Thoracic aorta (tissue), 2 donors: Measurements from ENCODE around the gene C1QL2. TPM values are rescaled to one million over a fixed set of nuclear protein-coding genes. Genes with fewer than 3 reads are reported as not detected.

Source experiments
- ATAC-seq: fragments of 150-250 bp; one replicate; pipeline ENCODE4 v1.8.0; 2017; ENCODE audit warnings: low read depth; ENCODE audit not compliant: insufficient number of reproducible peaks, low FRiP score
- DNase-seq: peaks from one replicate; pipeline ENCODE4 v3.0.0-alpha.2; 2020; ENCODE audit warnings: low spot score
- H3K27ac ChIP-seq, 2 donors: fragments of 200-600 bp; sonication (generic); 1 replicate in 1 of 2; 2 replicates in 1 of 2; pipeline ENCODE4 v1.5.1; 2016; ENCODE audit warnings: mild to moderate bottlenecking in 2 of 2, moderate library complexity in 2 of 2
- H3K27me3 ChIP-seq: fragments of 200-600 bp; sonication (generic); replicated peaks from 2 replicates; pipeline ENCODE4 v1.6.0; 2016; ENCODE audit warnings: mild to moderate bottlenecking; ENCODE audit not compliant: insufficient read depth
- H3K36me3 ChIP-seq: fragments of 200-600 bp; sonication (generic); one replicate; pipeline ENCODE4 v1.5.1; 2016
- H3K4me1 ChIP-seq, 2 donors: fragments of 200-600 bp; sonication (generic); 1 replicate in 1 of 2; 2 replicates in 1 of 2; pipeline versions ENCODE4 v1.5.1 to v1.6.0; 2016; ENCODE audit warnings: low read depth in 2 of 2, mild to moderate bottlenecking in 1 of 2; ENCODE audit not compliant: control insufficient read depth in 1 of 2
- H3K4me3 ChIP-seq: fragments of 200-600 bp; sonication (generic); 2 replicates; pipeline ENCODE4 v1.5.1; 2016; ENCODE audit warnings: mild to moderate bottlenecking
- H3K9me3 ChIP-seq: fragments of 200-600 bp; sonication (generic); 2 replicates; pipeline ENCODE4 v1.5.1; 2016
- total RNA-seq, 2 donors: library from RNA; depleted of rRNA; stranded (reverse); fragments of >200 nt; gene quantifications; one replicate each; pipeline versions ENCODE4 v1.1.0 to v1.2.3, GENCODE V29; 2016
- TF ChIP-seq, protein P1 (sequence below): fragments of 200-600 bp; sonication (generic); IDR thresholded peaks from one replicate; pipeline ENCODE4 v1.5.1; 2019; ENCODE audit warnings: antibody characterized with exemption

Gene C1QL2
- total RNA-seq, 2 donors from 2014 or later, result not detected

GRCh38 chr2:119179991-119180390 lies 21.4 kb upstream of the C1QL2 start:
- DNase-seq, result no peak
- no peak overlapping the region for H3K27ac ChIP-seq
- TF ChIP-seq, protein P1, sequence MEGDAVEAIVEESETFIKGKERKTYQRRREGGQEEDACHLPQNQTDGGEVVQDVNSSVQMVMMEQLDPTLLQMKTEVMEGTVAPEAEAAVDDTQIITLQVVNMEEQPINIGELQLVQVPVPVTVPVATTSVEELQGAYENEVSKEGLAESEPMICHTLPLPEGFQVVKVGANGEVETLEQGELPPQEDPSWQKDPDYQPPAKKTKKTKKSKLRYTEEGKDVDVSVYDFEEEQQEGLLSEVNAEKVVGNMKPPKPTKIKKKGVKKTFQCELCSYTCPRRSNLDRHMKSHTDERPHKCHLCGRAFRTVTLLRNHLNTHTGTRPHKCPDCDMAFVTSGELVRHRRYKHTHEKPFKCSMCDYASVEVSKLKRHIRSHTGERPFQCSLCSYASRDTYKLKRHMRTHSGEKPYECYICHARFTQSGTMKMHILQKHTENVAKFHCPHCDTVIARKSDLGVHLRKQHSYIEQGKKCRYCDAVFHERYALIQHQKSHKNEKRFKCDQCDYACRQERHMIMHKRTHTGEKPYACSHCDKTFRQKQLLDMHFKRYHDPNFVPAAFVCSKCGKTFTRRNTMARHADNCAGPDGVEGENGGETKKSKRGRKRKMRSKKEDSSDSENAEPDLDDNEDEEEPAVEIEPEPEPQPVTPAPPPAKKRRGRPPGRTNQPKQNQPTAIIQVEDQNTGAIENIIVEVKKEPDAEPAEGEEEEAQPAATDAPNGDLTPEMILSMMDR, result no peak

DNA sequence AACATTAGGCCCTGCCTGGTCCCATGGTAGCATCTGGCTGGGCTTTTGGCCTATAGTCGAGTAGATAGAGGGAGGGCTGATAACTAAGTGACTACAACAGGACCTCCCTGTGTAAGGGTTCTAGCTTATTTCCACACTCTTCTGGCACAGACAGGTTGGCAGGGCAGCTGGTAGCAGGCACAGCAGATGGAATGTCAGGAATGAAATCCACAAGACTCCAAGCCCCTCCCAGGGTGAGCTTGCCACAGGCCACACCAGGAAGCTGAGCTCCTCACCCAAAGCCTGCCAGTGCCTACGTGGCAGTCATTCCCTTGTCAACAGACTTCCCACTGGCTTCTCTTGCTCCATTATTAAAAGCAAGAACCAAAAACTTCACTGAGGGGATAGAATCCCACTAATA lies 20.7 kb upstream of the C1QL2 start:
- no peaks in the 10 kb centered on the region for H3K27me3 ChIP-seq
- no peak overlapping the region for H3K27ac ChIP-seq
- DNase-seq (no peak), ATAC-seq (no peak)
- no peaks in the 10 kb centered on the region for H3K36me3 ChIP-seq
- no peak overlapping the region for H3K4me3 ChIP-seq
- TF ChIP-seq, protein P1, result no peak
- H3K9me3 ChIP-seq, result no peaks in the 10 kb centered on the region
- peaks cover 6 to 8% of the 10 kb centered on the region in 2 donors for H3K4me1 ChIP-seq

More at GRCh38 chr2:119179991-119180390, 21.4 kb upstream of the C1QL2 start:
- H3K36me3 ChIP-seq, result no peaks in the 10 kb centered on the region
- no peak overlapping the region for H3K4me3 ChIP-seq
- H3K9me3 ChIP-seq, result no peaks in the 10 kb centered on the region
- no peaks in the 10 kb centered on the region for H3K27me3 ChIP-seq
- H3K4me1 ChIP-seq, result peaks cover 6 to 8% of the 10 kb centered on the region in 2 donors
- ATAC-seq, result no peak

- Histone ChIP-seq H3K9me3 (no peaks in the 10 kb centered on the region), H3K27me3 (no peaks in the 10 kb centered on the region), H3K4me3 (no peak overlapping the region), H3K4me1 (peaks cover 6 to 8% of the 10 kb centered on the region in 2 donors), H3K36me3 (no peaks in the 10 kb centered on the region), H3K27ac (no peak overlapping the region)
- ATAC-seq (no peak), DNase-seq (no peak)
- TF ChIP-seq, protein P1, result no peak
Measured at GRCh38 chr2:119178776-119179175, 20.2 kb upstream of the C1QL2 start.

DNA sequence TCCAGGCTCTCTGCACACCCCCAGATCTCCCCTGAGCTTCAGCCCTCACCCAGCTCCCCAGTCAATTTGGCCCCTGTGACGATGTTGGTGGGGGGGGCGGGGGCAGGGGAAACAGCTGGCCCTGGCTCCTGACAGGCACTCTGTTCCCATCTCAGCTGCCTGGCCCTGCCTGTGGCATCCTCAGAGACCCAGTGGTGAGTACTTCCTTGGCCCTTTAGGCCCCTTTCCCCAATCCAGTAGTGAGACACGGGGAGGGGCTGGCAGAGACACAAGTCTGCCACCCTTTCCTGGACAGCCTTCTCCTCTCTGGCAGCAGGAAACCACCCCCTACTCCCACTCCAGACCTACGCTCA lies 19.3 kb upstream of the C1QL2 start:
- Histone ChIP-seq H3K9me3 (no peaks in the 10 kb centered on the region), H3K27ac (no peak overlapping the region), H3K4me1 (peaks cover 6 to 8% of the 10 kb centered on the region in 2 donors), H3K36me3 (no peaks in the 10 kb centered on the region), H3K4me3 (no peak overlapping the region), H3K27me3 (no peaks in the 10 kb centered on the region)
- TF ChIP-seq, protein P1, result no peak
- DNase-seq, result no peak
- ATAC-seq, result no peak

DNA sequence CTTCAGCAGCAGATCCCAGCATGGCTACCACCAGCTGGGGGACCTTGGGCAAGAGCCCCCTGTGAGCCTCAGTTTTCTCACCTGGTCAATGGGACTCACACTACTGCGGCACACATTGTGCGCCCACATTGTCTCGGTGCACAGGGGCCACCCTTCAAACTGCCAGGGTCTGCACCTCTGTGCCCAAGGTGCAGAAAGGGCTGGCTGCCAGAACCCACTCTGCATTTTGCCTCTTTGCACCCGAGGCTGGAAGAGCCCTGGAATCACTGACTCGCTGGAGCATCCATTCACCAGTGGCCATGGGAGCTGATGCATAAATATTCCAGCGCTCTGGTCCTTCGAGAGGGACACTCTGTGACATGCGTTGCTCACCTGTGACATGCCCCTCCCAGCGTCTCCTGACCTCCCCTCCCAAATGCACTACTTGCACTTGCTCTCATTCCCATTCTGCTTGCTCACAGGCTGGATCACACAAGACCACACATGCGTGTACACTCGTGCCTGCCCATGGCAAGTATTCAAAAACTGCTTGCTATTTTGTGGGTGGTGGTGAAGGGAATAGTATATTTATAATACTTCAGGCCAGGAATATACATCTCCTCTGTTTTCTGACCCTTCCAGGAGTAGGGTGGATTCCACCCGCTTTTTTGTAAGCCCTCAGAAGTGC lies 18.8 kb upstream of the C1QL2 start:
- H3K9me3 ChIP-seq, result no peaks in the 10 kb centered on the region
- peaks cover 6 to 8% of the 10 kb centered on the region in 2 donors for H3K4me1 ChIP-seq
- TF ChIP-seq, protein P1, result no peak
- no peak overlapping the region for H3K4me3 ChIP-seq
- no peaks in the 10 kb centered on the region for H3K36me3 ChIP-seq
- no peaks in the 10 kb centered on the region for H3K27me3 ChIP-seq
- DNase-seq, result no peak
- H3K27ac ChIP-seq, result no peak overlapping the region
- ATAC-seq, result no peak
